Medulla oblongata (tissue), 1 donor: ENCODE results near the gene EIF2S3B.
A peak's percentile ranks its signal among the peaks of the same experiment; 100 is the strongest.
"Not testable (repeated sequence)": the region's sequence is repeated elsewhere in the genome, so short reads cannot be mapped to it uniquely, and the experiment has no call there.

Experiments
- DNase-seq: peaks from one replicate; pipeline ENCODE4 v3.0.0-alpha.2; 2015; ENCODE audit errors: extremely low spot score

EIF2S3B gene

DNA sequence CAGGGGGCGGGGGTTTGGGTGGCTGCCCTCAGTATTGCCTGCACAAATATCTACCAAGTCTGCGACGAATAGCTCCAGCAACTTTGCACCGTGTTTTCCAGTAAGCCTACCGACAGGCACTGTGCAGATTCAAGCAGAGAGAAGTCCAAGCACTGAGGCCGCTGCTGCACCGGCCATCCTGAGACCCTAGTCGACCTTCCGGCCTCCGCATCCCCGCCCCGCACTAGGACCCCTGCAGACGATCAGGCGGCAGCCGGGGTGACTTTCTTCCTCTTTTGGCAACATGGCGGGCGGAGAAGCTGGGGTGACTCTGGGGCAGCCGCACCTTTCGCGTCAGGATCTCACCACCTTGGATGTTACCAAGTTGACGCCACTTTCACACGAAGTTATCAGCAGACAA is at the start of gene EIF2S3B:
TSS of gene EIF2S3B (plus strand) at position 271 of the 400 bp plus-strand sequence. CDS start at position 284, 13 bp downstream.
- no peak for DNase-seq

DNA sequence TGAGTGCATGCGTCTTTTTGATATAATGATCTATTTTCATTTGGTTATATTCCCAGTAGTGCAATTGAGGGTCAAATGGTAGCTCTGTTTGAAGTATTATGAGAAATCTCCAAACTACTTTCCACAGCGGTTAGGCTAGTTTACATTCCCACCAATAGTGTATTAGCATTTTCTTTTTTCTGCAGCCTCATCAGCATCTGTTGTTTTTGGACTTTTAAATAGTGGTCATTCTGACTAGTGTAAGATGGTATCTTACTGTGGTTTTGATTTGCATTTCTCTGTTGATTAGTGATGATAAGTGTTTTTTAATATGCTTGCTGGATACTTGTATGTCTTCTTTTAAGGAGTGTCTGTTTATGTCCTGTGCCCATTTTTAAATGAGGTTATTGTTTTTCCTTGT is 48.8 kb upstream of the EIF2S3B start:
- DNase-seq = no peak

DNA sequence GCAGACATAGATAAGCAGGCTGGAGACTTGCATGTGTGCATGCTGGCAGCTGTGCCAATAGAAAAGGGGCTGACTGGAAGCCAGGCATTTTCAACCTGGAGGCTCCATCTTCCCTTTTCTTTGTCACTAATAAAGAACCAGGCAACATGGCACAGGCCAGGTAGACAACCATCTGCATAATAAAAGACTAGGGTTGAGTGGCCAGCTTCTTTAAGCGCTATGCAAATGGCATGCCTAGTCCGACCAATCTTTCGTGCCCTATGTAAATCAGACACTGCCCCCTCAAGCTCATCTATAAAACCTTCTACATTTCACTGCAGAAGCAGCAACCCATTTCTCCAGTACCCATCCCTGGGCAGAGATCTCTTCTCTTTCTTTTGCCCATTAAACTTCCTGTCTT is 47.9 kb upstream of the EIF2S3B start:
- DNase-seq = no peak

DNA sequence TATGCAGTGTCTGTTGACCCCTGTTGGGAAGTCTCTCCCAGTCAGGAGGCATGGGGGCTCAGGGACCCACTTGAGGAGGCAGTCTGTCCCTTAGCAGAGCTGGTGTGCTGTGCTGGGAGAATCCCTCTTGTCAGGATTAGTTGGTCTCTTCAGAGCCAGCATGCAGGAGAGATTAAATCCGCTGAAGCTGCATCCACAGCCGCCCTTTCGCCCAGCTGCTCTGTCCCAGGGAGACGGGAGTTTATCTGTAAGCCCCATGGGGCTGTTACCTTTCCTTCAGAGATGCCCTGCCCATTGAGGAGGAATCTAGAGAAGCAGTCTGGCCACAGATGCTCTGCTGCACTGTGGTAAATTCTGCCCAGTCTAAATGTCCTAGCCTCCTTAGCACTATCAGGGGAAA is 39.4 kb upstream of the EIF2S3B start:
- no peak for DNase-seq

DNA sequence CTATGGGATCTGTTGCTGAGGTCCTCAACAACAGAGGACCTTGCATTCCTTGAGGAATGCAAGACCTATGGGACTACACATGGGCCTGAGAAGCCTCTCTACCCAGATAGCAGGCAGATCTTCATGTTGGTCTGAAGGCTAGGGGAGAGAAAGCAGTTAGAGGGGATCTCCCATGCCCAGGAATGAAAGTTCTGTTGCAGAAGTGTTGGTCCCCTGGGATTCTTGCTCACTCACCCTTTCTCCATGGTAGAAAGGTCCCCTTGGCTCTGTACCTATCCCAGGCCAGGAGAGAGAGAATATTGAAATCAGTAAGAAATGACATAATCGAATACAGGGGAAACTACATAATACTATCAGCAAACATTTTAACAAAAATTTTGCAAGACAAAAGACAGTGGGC is 36.0 kb upstream of the EIF2S3B start:
- no peak for DNase-seq

DNA sequence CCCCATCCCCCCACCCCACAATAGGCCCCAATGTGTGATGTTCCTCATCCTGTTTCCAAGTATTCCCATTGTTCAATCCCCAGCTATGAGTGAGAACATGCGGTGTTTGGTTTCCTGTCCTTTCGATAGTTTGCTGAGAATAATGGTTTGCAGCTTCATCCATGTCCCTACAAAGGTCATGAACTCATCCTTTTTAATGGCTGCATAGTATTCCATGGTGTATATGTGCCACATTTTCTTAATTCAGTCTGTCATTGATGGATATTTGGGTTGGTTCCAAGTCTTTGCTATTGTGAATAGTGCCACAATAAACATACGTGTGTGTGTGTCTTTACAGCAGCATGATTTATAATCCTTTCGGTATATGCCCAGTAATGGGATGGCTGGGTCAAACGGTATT is 32.9 kb upstream of the EIF2S3B start:
- DNase-seq = not testable (repeated sequence)

DNA sequence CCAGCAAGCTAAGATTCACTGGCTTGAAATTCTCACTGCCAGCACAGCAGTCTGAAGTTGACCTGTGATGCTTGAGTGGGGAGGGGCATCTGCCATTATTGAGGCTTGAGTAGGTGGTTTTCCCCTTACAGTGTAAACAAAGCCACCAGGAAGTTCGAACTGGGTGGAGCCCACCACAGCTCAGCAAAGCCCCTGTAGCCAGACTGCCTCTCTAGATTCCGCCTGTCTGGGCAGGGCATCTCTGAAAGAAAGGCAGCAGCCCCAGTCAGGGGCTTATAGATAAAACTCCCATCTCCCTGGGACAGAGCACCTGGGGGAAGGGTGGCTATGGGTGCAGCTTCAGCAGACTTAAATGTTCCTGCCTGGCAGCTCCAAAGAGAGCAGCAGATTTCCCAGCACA is 23.8 kb upstream of the EIF2S3B start:
- not testable (repeated sequence) for DNase-seq

DNA sequence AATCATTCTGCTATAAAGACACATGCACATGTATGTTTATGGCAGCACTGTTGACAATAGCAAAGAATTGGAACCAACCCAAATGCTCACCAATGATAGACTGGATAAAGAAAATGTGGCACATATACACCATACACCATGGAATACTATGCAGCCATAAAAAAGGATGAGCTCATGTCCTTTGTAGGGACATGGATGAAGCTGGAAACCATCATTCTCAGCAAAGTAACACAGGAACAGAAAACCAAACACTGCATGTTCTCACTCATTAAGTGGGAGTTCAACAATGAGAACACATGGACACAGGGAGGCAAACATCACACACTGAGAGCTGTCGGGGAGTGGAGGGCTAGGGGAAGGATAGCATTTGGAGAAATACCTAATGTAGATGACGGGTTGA is 18.4 kb upstream of the EIF2S3B start:
- not testable (repeated sequence) for DNase-seq

DNA sequence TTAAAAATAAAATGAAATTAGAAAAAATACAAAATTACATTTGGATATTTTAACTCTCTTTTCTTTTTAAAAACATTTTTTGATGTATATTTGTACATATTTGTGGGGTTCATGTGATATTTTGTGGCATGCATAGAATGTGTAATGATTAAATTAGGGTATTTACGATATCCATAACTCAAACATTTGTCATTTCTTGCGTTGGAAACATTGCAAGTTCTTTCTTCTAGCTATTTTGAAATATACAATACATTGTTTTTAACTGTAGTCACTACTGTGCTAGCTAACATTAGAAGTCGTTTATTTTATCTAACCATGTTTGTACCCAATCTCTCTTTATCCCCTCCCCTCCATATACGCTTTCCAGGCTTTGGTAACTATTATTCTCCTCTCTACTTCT is 13.9 kb upstream of the EIF2S3B start:
- no peak for DNase-seq

DNA sequence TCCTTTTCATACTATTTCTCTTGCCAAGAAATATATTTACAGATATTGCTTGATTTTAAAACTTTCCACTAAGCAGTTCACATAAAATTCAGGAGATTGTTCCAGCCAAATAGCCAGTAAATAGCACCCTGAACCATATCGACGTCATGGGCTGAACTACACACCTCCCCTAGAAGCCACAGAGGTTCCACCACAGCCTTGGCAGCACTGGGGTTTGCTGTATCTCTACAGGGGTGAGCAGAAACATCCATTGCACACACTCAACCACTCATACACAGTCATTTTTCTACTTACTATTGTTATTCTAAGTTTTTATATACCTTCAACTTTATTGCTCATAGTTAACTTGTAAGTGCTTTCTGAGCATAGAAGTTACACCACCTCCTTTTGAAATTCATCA is 8.1 kb upstream of the EIF2S3B start:
- no peak for DNase-seq

DNA sequence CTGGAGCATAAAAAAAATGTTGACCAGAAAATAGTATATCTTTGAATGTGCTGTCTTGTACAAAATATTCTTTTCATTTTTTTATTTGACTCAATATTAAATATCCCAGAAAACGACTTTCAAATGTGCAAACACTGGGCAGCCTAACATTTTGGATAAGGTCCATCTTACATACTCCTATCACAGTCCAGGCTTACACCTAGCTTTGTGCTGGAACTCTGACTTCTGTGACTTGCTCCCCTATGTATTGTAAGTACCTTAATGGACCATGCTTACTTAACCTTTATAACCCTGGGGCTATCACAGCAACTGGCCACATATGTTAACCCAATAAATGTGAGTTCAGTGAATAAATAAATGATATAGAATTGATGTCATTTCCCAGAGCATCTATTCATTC is 7.6 kb upstream of the EIF2S3B start:
- DNase-seq = no peak

DNA sequence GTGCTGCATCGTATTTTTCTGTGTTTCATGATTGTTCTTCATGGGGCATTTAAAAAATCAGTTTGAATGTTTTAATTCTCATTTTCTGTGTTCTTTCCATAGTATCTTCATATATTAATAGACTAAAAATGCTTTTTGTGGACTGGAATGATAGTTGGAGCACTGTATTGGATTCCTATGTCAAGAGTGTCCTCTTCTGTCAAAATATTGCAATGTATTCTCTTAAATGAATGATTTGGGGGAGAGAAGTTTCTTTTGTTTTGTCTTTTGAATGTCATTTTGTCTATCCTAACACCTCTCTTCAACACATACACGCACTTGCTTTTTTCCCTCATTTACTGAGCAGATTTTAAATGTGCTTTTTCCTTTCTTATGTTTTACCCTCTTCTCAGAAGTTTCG is 4.7 kb upstream of the EIF2S3B start:
- peak; percentile 34 for DNase-seq

DNA sequence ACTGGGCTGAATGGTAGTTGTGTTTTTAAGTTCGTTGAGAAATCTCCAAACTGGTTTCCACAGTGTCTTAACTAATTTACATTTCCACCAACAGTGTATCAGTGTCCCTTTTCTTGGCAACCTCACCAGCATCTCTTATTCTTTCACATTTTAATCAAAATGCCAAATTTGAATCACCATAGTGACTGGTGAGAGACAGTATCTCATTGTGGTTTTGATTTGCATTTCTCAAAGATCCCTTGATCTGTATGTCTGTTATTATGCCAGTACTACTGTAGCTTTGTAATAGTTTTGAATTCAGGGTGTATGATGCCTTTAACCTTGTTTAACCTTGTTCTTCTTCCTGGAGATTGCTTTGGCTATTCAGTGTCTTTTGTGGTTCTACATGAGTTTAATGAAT is 2.2 kb upstream of the EIF2S3B start:
- DNase-seq = peak; percentile 27

DNA sequence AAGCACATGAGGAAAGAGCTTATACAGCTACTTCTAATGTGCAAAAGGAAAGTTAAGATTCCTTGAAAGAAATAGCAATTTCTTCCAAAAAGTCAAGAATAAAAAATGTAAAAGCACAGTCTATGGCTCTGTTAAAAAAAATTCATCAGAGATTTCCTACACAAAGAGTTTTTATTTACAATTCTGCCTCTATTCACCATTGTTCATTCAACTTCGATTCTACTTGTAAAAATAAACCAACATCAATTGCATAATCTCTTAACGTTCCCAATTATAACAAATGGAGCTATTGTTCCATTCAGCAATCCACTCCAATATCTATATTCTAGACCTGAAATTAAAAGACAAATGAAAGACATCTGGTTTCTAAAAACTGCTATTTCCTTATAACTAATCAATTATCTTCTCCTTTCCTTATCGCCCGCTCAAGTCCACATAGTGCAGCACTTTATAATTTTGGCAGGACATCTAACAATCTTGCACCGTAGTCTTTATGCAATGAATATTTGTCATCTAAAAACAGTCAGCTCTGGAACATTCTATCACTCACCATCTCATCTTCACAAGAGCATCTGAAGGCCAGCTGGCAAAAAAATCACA is 6.2 kb downstream of the EIF2S3B start:
- DNase-seq = peak; percentile 51

DNA sequence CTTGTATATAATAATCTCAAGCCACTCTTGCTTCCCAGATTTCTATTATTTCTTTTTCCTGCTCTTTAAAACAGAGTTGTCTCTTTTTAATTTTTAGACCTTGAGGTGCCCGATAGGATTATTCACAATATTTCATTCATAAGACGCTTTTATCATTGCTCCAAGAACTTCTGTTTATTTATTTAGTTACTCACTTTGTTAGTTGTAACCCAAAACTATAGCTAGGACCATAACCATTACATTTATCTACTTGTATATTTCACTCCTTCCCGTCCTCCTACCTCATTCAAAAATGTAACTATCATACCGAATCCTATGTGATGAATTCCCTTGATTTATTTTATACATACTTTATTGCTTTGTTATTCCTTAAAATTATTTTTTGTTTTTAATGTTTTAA is 7.1 kb downstream of the EIF2S3B start:
- no peak for DNase-seq

DNA sequence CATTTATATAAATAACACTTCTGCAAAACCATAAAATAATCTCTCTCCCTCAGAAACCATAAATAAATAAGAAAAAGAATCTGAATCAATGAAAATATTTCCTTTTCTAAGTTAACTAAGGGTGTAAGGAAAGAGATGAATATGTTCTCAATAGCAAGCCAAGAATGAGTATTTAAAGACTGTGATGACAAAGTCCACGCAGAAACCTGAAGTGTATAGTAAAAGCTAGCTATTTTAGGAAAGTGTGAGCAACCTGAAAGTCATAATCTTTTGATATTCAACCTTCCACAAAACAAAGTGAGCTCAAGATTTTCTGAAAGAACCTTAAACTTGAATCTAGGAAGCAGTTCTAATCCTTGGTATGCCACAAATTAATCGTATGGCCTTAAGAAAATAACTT is 15.9 kb downstream of the EIF2S3B start:
- DNase-seq = no peak

DNA sequence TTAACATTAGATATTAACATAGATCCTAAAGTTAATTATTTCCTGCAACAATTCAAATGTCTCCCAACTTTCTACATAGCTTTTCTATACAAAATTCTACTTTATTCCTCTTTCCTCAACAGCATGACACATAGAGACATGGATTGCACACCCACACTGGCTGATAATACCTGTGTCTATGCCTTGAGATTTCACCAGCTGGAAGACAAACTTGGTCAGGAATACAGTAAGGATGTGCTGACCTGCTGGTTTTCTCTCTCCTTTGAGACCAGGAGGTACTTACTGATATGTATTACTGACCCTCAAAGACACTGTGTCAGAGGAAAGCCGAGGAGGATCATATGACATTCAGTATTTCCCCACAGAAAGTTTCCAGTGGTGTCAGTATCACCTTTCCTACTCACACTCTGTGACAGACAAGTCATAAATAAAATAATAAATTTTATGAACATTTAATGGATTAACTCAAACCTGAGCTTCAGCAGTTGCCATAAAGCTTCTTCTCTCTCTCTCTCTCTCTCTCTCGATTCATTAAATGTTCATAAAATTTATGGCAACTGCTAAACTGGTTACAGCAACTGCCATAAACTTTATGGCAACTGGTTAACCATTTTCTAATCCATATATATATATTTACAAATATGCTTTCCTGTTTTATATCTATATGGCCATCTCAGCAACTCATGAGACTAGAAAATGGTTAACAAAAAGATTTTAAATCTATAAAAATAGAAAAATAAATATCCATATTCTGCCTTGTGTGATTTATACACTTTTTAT is 22.7 kb downstream of the EIF2S3B start:
- DNase-seq = no peak

DNA sequence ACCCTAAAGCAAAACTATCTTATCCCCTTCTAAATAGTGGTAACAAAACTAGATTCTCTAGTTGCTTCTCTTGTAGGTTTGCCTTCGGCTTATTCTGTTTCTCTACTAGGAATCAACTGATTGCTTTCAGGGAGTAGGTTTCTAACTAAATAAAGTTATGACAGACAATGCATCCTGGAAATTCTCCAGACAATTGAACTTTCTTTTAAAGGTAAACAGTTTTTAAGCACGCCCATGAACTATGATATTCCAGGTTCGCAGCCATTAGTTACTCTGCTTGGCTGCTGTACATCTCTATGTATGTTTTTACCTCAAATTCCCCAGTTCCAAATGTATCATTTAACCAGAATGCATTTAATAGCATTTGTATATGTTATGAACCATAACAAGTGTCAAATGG is 23.9 kb downstream of the EIF2S3B start:
- no peak for DNase-seq

DNA sequence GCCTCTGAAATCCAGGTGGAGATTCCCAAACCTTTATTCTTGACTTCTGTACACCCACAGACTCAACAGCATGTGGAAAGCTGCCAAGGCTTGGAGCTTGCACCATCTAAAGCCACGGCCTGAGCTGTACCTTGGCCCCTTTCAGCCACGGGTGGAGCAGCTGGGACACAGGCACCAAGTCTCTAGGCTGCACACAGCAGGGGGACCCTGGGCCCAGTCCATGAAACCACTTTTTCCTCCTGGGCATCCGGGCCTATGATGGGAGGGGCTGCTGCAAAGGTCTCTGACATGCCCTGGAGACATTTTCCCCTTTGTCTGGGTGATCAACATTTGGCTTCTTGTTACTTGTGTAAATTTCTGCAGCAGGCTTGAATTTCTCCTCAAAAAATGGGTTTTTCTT is 32.0 kb downstream of the EIF2S3B start:
- DNase-seq = no peak

DNA sequence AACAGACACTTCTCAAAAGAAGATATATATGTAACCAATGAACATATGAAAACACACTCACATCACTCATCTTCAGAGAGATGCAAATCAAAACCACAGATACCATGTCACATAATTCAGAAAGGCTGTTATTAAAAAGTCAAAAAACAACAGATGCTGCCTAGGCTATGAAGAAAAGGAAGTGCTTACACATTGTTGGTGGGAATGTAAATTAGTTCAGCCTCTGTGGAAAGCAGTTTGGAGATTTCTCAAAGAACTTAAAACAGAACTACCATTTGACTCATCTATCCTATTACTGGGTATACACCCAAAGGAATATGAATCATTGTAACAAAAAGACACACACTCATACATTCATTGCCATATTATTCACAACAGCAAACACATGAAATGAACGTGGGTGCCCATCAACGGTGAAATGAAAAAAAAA is 35.1 kb downstream of the EIF2S3B start:
- no peak for DNase-seq

DNA sequence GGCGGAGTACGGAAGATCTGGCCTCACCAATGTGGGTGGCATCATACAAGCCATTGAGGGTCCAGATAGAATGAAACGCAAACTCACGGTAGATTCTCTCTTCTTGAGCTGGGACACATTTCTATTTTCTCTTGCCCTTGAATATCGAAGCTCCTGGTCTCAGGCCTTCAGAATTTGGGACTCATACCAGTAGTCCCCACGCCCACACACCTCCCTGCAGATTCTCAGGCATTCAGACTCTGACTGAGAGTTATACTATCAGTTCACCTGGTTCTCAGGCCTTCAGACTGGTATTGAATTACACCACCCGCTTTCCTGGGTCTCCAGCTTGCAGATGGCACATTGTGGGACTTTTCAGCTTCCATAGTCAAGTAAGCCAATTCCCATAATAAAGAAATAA is 37.8 kb downstream of the EIF2S3B start:
- DNase-seq = no peak

DNA sequence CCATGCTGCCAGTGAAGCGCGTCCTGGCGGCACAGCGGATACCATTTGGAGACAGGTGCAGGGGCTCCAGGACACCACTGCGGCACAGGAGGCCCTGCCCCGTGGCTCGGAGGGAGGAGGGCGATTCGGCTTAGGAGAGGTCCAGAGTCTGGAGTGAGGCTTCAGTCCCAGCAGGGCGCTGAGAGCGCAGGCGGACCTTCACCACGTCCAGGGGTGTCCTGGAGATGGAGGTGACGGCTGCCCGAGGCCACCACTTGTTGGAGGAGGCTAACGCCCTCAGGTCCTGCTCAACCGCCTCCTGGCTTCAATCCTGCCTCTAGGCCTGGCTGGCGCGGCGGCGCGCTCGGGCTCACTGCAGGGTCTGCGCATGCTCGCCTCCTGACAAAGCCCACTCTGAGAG is 45.7 kb downstream of the EIF2S3B start:
- DNase-seq = no peak

DNA sequence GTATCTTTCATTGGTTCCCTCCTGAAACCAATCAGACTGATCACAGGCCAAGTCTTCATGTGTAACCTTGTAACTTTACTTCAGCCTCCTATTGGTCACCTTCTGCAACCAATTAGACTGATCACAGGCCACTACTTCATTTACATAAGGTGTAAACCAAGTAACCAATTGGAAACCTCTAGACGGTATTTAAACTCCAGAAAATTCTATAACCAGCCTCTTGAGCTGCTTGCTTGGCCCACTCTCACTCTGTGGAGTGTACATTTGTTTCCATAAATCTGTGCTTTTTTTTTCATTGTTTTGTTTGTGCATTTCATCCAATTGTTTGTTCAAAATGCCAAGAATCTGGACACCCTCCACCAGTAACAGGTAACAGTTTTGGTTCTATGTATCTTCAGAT is 47.5 kb downstream of the EIF2S3B start:
- no peak for DNase-seq
